Stimulated activated CD4-positive, alpha-beta T cell treated with anti-CD3 and anti-CD28 coated beads, Interleukin-1b, Interleukin-23, amount 100 ng/mL, for 4 hours (primary cell): ENCODE results near the gene PM20D1.
"Not testable (repeated sequence)": the region's sequence is repeated elsewhere in the genome, so short reads cannot be mapped to it uniquely, and the experiment has no call there.

Experiments used
- DNase-seq, 2 donors: peaks; one replicate each; pipeline ENCODE4 v3.0.0-alpha.2; 2020; ENCODE audit warnings: low read depth in 2 of 2

PM20D1 gene, protein sequence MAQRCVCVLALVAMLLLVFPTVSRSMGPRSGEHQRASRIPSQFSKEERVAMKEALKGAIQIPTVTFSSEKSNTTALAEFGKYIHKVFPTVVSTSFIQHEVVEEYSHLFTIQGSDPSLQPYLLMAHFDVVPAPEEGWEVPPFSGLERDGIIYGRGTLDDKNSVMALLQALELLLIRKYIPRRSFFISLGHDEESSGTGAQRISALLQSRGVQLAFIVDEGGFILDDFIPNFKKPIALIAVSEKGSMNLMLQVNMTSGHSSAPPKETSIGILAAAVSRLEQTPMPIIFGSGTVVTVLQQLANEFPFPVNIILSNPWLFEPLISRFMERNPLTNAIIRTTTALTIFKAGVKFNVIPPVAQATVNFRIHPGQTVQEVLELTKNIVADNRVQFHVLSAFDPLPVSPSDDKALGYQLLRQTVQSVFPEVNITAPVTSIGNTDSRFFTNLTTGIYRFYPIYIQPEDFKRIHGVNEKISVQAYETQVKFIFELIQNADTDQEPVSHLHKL

DNA sequence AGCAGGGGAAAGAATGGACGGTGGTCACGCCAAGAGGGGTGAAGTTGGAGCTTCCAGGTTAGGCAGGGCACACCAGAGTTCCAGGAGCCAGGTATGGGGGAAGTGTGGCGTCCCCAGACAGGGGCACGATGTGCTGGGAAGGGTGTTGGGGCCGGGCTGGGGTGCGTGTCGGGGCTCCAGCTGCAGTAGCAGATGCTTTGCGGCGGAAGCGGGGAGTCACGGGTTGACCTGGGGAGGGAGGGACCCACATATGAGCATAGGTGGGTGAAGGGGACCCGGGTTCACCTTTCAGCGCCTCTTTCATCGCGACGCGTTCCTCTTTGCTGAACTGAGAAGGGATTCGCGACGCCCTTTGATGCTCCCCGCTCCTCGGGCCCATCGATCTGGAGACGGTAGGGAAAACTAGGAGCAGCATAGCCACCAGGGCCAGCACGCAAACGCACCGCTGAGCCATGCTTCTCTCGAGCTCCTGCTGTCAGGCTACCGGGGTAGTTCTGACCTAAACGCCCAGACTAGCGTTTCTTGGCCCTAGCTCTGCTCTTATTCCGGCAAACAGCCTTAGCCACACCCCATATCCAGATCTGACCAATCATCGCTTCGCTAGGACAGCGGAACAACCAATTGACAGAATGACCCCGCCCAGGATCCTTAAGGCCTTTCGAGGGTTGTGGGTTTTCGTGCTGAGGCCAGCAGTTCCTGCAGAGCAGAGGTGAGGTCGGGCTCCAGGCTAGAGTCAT is at the start of gene PM20D1:
Gene PM20D1, minus strand, starts transcription at position 514 of the 737 bp plus-strand sequence. Its CDS starts 60 bp downstream, at position 454.
- peak; percentile 44 to 68 for DNase-seq

DNA sequence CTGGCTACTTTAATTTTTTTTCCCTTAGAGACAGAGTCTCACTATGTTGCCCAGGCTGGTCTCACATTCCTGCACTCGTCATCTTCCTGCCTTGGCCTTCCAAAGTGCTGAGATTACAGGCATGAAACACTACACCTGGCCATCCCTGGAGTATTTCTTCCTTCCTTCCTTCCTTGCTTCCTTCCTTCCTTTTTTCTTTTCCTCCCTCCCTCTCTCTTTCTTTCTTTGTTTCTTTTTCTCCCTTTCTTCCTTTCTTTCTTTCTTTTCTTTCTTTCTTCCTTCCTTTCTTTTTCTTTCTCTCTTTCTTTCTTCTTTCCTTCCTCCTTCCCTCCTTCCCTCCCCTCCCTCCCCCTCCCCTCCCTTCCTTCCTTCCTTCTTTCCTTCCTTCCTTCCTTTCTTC is 46.4 kb upstream of the PM20D1 start:
- no peak for DNase-seq

DNA sequence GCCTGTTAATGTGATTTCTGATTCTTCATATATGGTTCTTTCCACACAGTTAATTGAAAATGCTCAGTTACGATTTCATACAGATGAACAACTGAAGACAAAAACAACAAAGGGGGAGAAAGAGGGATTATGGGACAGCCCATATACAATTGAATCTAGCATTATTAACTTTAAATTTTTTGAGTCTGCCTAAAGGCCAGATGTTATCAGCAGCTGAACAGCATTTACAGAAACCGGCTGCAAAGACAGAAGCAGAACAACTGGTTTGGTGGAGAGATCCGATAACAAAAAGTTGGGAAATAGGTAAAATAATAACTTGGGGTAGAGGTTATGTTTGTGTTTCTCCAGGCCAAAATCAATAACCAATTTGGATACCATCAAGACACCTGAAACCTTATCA is 44.2 kb upstream of the PM20D1 start:
- DNase-seq = not testable (repeated sequence)

DNA sequence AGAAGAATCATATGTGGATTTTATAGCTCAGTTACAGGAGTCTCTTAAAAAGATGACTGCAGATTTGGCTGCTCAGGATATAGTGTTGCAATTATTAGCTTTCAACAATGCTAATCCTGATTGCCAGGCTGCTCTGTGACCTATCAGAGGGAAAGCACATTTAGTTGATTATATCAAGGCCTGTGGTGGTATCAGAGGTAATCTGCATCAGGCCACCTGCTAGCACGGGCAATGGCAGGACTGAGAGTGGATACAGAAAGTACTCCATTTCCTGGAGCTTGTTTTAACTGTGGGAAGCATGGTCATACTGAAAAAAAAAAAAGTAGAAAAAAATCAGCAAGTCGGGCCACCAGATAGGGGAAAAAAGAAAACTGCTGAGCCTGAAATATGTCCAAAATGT is 42.2 kb upstream of the PM20D1 start:
- DNase-seq = not testable (repeated sequence)

DNA sequence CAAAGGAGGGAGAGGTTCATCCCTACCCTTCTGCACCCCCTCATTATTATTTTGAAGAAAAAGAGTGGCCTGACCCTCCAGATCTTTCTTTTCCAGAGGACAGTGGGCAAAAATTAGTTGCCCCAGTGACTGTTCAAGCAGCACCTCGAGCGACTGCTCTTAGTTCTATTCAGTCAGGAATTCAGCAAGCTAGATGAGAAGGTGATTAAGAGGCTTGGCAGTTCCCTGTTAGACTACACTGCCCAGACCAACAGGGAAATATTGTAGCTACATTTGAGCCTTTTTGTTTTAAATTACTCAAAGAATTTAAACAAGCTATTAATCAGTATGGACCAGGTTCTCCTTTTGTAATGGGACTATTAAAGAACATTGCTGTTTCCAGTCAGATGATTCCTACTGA is 41.5 kb upstream of the PM20D1 start:
- DNase-seq = not testable (repeated sequence)

DNA sequence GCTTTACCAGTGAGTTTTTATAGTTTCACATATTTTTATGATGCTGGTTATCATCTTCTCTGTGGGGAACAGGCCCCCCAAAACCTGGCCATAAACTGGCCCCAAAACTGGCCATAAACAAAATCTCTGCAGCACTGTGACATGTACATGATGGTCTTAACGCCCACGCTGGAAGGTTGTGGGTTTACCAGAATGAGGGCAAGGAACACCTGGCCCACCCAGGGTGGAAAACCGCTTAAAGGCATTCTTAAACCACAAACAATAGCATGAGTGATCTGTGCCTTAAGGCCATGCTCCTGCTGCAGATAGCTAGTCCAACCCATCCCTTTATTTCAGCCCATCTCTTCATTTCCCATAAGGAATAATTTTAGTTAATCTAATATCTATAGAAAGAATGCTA is 40.7 kb upstream of the PM20D1 start:
- not testable (repeated sequence) for DNase-seq

DNA sequence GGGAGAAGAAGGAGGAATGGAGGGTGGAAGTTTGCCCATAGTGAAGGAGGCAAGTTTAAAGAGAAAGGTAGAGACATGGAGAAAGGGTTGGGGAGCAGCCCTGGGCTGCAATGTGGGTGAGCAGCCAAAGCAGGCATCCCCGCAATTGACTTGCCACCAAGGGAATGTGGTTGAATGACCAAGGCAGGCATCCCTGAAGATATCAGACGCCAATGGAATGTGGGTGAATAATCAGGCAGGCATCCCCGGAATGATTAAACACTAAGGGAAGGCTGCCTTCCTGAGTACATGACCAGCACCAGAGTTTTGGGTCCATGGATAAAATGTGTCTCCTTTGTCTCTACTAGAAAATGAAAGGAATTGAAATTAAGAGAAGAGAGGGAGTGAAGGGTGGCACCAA is 39.8 kb upstream of the PM20D1 start:
- not testable (repeated sequence) for DNase-seq

DNA sequence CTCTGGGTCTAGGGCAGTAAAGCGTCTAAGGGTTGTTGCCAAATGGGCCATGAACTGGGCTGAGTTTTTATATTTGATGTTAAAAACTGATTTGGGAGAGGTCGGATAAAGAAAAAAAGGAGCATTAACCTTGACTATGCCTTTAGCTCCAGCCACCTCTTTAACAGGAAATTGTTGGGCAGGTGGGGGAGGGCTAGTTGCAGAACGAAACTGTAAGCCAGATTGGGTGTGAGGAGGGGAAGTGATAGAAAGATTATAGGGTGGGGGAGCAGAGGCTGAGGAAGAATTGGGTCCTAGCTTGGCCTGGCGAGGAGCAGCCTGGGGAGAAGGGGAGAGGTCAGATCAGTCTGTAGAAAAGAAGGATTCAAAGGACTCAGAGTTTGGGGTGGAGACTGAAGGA is 39.1 kb upstream of the PM20D1 start:
- not testable (repeated sequence) for DNase-seq

DNA sequence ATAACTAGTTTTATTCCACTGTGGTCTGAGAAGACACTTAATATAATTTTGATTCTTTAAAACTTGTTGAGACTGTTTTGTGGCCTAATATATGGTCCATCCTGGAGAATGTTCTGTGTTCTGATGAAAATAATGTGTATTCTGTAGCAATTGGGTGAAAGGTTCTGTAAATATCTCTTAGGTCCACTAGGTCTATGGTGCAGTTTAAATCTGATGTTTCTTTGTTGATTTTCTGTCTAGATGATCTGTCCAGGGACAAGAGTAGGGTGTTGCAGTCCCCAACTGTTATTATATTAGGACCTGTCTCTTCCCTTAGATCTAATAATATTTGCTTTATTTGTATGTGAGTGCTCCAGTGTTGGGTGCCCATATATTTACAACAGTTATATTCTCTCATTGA is 33.9 kb upstream of the PM20D1 start:
- DNase-seq = no peak

DNA sequence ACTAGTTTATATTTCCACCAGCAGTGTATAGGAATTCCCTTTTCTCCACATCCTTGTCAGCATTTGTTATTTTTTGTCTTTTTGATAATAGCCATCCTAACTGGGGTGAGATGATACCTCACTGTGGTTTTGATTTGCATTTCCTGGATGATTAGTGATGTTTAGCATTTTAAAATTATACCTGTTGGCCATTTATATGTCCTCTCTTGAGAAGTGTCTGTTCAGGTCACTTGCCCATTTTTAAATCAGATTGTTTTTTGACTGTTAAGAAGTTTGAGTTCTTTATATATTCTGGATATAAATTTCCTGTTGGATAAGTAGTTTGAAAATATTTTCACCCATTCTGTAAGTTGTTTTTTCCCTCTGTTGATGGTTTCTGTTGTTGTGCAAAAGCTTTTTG is 31.0 kb upstream of the PM20D1 start:
- no peak for DNase-seq

DNA sequence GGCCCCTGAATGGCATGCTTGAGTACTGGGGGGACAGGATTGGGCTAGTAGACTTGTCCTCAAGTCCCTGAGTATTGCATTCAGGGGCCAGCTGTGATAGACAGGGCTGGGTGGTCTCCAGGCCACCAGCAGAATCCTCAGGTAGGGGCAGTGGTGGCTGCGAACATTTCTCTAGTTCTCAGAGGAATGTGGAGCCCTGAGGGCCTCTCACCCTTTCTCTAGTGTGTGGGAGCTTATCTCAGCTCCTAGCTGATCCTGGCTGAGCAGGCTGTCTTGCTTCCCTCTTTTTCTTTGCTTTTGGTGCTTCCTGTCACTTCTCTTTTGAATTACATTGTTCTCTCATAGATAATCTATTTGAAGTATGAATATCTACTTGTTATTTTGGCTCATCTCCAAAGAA is 30.0 kb upstream of the PM20D1 start:
- DNase-seq = no peak

DNA sequence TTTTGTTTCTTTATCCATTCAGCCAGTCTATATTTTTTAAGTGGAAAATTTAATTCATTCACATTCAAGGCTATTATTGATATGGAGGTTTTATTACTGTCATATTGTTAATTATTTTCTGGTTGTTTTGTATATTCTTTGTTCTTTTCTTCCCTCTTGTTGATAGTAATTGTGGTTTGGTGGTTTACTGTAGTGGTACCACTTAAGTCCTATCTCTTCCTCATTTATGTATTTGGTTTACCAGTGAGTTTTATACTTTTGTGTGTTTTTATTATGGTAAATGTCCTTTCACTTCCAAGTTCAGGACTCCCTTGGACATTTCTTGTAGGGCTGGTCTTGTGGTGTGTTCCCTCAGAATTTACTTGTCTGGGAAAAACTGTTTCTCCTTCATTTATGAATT is 28.1 kb upstream of the PM20D1 start:
- DNase-seq = no peak

DNA sequence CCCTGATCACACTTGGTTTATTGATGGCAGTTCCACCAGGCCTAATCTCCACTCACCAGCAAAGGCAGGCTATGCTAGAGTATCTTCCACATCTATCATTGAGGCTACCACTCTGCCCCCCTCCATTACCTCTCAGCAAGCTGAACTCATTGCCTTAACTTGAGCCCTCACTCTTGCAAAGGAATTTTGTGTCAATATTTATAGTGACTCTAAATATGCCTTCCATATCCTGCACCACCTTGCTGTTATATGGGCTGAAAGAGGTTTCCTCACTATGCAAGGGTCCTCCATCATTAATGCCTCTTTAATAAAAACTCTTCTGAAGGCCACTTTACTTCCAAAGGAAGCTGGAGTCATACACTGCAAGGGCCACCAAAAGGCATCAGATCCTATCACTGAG is 23.2 kb upstream of the PM20D1 start:
- not testable (repeated sequence) for DNase-seq

DNA sequence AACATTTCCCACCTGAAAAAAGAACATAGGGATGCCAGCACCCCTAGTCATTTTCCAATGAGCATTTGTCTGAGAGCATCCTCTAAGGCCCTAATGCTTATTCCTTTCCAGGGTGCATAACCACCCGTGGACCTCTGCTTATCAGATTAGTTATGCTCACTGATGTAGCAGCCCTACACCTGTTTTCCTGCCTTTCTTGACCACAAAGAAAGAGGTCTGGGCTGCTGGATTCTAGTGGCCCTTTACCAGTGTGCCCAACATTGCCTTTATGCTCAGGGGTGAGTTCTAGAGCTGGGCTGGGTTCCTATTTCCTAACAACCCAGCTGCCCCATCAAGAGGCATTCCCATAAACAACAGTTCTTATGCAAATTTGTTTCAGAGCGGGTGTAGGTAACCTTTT is 20.3 kb upstream of the PM20D1 start:
- no peak for DNase-seq

DNA sequence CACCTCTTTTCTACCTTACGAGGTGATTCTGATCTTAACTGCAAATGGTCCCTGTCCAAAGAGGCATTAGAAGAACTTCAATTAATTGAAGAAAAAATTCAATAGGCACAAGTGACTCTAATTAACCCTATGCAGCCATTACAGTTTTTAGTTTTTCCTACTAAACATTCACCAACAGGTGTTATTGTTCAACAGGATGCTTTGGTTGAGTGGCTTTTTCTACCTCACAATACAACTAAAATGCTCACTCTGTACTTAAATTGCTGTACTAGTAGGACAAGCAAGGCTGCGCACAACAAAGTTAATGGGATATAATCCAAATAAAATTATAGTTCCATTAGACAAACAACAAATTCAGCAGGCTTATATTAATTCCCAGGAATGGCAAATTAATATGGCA is 11.6 kb upstream of the PM20D1 start:
- no peak for DNase-seq

DNA sequence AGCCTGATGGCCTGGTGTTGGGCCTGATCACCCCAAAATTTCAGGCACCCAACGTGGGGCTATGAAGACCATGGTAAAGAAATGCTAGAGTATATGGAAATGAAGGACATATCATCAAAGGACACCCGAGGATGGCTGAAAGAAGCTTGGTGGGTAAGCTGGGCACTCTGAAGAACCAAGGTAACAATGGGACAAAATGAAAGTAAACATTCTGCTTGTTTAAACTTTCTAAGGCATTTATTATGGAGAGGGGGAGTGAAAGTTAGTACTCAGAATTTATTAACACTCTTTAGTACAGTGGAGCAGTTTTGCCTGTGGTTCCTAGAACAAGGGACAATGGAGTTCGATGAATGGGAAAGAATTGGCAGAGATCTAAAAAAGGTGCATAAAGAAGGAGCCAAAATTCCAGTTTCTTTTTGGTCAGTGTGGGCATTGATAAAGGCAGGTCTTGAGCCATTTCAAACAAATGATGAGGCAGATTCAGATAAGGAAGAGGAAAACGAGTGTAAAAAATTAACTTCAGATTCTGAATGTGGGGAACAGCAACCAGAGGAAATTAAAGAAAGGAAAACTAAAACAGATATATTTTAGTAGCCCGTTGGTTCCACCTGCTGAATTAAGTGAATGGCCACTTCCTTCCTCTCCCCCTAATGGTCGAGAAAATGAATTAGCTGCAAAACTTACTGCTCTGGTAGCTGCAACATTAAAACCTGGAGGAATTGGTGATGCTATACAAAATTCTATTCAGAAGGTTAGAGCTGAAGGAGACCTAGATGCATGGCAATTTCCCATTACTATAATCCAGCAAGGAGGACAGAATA is 8.4 kb upstream of the PM20D1 start:
- DNase-seq = no peak

DNA sequence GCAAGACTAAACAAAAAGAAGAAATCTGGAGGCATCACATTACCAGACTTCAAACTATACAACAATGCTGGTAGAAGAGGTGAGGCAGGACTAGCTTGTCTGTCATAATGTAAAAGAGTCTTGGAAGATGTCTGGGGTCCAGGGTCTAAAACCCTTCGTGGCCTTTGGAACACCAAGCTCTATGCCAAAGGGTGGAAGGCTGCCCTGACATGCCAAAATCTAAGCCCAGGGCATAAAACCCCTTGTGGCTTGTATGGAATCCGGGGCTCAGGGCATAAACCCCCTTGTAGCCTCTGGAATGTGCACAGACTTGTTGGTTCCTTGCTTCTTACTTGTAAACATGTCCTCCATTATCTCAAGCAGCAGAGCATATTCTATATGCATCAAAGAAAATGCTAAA is 7.6 kb upstream of the PM20D1 start:
- not testable (repeated sequence) for DNase-seq

DNA sequence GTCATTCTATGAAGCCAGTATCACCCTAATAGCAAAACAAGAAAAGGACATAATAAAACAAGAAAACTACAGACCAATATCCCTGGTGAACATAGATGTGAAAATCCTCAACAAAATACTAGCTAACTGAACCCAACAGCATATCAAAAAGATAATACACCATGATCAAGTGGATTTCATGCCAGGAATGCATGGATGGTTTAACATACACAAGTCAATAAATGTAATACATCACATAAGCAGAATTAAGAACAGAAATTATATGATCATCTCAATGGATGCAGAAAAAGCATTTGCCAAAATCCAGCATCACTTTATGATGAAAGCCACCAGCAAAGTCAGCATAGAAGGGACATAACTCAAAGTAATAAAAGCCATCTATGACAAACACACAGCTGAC is 6.5 kb upstream of the PM20D1 start:
- no peak for DNase-seq

DNA sequence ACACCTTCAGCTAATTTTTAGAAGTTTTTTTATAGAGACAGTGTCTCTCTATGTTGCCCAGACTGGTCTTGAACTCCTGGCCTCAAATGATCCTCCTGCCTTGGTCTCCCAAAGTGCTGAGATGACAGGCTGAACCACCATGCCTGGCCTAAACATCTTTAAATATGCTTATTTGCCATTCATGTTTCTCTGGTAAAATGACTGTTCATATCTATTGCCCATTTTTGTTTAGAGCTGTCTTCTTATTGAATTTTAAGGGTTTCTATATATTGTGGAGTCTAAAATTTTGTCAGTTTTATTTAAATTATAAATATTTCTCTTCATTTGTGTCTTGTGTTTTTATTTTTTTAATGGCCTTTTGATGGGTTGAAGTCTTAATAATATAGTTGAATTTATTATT is 3.0 kb upstream of the PM20D1 start:
- no peak for DNase-seq

DNA sequence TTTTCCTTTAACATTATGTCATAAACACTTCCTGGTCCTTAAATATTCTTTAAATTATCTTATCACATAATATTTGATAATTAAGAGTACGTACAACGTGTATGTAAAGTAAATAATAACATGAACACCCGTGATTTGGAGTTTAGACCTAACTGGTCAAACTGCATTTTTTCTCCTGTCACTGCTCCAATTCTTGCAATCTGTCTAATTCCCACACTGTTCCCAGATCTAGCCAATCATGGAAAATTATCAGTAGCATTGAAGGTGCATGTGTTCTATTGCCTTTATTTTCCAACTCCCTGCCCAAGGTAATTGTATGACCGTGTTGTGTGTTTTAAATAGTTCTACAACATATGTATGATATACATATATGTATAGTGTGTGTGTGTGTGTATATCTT is 2.1 kb upstream of the PM20D1 start:
- no peak for DNase-seq

DNA sequence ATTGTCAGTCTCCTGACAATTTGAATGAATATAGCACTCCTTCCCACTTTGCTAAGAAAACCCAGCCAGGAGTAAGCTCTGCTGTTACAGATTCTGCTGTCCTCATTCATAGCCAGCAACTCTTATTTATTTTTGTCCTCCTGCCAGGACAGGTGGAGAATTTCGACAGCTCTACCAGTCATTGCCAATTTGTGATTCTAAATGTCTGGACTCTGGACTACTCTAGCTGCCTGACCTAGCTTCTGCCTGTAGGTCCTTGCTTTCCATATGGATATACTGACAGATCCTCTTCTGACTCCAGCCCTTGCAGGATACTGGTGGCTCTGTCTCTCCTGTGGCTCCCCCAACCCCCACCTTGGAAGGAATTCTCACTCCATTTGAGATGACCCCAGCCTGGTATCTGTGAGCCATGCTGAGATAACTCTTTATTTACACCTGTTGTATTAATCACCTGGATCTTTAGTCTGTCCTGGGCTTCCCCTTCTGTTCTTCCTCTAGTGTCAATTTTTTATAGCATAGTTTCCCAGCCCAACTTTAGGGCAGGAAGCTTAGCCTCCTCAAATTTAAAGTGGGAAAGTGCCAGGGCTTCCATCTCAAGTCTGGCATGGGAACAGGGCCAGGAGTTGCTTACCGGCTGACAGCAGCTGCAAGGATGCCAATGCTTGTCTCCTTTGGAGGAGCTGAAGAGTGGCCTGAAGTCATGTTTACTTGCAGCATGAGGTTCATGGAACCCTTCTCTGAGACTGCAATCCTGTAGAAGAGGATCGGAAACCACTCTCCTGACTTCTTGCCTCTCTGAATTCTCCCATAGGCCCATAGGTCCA is 6.7 kb downstream of the PM20D1 start:
- no peak for DNase-seq
